ENCODE measurements around the gene ENDOD1.
"Not testable (repeated sequence)": the region's sequence is repeated elsewhere in the genome, so short reads cannot be mapped to it uniquely, and the experiment has no call there.

ENDOD1 gene

DNA sequence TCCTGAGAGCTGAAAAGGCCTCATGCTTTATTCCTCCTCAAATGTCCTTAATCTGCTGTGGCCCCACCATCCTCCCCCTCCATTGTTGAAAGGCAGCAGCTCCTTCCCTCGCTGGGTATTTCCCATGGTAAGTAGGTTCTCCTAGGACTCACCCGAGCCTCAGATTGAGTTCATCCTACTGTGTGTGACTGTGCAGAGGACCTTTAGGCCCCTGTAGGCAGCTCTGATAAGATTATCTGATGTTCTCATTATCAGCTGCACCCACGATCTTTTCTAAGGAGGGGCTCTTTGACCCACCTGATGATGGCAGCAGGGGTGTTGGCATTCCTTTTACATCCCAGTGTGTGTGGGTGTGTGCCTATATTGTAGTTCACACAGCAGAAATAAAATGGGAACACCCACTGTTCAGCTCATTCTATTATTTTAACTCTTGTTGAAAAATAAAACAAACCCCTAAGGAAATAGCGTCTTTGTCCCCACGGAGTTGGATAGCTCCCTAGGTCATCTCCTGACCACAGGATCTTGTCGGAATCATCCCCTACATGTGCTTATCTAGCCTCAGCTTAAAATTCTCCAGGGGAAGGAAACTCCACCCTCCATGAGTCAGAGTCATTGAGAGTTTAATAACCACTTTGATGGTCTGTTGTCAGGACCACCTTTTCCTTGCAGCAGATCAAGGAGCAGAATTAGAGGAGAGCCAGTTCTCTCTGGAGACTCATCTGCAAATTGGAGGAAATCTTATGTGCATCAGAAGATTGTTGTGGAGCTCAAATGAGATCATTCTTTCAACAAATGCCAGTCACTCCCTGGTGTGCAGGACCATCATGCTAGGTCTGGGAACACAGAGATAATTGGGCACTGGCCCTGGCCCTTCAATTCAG is 19.3 kb downstream of the ENDOD1 start:
- ChIA-PET POLR2A (interaction anchor here (2.2 kb wide), 1 partner anchor 19 kb away, joined by 6 read pairs; the partner anchor contains the start of gene ENDOD1), CTCF (interaction anchor here (0.6 to 2.3 kb wide), 4 partner anchors 18 to 596 kb away, joined by 3 to 8 read pairs (median 3); no protein-coding TSS in a partner anchor)
- no peak for DNase-seq (ENCODE audit: low read depth, low spot score)
- H3K4me3 ChIP-seq (ENCODE audit: low read depth, low read length): no peak overlapping the region
- TF ChIP-seq, protein P1, sequence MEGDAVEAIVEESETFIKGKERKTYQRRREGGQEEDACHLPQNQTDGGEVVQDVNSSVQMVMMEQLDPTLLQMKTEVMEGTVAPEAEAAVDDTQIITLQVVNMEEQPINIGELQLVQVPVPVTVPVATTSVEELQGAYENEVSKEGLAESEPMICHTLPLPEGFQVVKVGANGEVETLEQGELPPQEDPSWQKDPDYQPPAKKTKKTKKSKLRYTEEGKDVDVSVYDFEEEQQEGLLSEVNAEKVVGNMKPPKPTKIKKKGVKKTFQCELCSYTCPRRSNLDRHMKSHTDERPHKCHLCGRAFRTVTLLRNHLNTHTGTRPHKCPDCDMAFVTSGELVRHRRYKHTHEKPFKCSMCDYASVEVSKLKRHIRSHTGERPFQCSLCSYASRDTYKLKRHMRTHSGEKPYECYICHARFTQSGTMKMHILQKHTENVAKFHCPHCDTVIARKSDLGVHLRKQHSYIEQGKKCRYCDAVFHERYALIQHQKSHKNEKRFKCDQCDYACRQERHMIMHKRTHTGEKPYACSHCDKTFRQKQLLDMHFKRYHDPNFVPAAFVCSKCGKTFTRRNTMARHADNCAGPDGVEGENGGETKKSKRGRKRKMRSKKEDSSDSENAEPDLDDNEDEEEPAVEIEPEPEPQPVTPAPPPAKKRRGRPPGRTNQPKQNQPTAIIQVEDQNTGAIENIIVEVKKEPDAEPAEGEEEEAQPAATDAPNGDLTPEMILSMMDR (IDR thresholded peaks at IDR 0.05; ENCODE audit: insufficient read depth, low read length, missing control alignments): no peak

DNA sequence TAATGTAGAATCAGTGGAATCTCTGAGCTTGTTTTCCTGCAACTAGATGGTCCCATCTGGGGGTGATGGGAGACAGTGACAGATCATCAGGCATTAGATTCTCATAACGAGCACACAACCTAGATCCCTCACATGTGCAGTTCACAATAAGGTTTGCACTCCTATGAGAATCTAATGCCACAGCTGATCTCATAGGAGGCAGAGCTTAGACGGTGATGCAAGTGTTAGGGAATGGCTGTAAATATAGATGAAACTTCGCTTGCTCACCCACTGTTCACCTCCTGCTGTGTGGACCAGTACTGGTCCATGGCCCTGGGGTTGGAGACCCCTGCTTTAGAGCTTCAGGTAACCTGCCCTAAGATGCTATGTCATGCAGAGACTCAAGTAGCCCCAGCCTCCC is 21.8 kb downstream of the ENDOD1 start:
- DNase-seq (ENCODE audit: low read depth, low spot score); POLR2A ChIA-PET; H3K4me3 ChIP-seq (ENCODE audit: low read depth, low read length): not testable (repeated sequence)
- CTCF ChIA-PET: interaction anchor here (1.1 kb wide), 1 partner anchor 11 kb away, joined by 3 read pairs; no protein-coding TSS in a partner anchor

DNA sequence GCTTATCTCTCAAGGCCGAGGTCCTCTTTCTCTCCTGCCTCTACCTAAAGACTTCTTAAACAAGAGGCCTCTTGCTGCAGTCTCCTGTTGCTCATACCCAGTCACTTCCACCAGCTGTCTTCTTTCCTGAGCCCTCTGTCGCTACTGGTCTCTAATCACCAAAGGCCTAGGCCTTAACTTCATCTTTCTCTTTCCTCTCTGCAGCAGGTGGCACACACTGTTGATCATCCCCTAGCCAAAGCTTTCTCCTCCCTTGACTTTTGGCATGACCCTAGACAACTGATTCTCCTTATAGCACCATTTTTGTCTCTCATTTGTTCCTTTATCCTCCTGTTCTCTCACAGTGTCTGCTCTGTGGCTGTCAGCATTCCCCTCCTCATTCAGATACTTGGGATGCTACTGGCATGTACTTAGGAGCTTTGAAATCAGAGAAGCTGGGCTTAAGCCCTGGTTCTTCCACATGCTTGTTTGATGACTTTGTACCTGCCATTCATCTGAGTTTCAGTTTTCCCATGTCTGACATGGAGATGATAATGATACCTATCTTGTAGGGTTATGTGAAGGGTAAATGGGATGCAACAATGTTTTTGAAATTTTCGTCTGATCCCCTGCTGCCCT is 22.4 kb downstream of the ENDOD1 start:
- CTCF ChIA-PET: interaction anchor here (1.1 to 1.4 kb wide), 2 partner anchors 9 to 11 kb away, joined by 3 to 4 read pairs; no protein-coding TSS in a partner anchor

DNA sequence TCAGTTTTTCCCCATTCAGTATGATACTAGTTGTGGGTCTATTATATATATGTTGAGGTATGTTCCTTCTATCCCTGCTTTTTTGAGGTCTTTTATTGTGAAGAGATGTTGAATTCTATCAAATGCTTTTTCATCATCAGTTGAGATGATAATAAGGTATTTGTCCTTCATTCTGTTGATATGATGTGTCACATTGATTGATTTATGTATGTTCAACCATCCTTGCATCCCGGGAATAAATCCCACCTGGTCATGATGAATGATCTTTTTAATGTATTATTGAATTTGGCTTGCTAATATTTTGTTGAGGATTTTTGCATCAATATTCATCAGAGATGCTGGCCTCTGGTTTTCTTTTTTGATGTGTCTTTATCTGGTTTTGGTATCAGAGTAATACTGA is 26.0 kb downstream of the ENDOD1 start:
- no peak overlapping the region for H3K4me3 ChIP-seq (ENCODE audit: low read depth, low read length)
- POLR2A ChIA-PET: no interaction called here
- TF ChIP-seq, protein P1 (IDR thresholded peaks at IDR 0.05; ENCODE audit: insufficient read depth, low read length, missing control alignments): no peak
- no peak for DNase-seq (ENCODE audit: low read depth, low spot score)
- CTCF ChIA-PET: no interaction called here

More for the DNA sequence above, 22.4 kb downstream of the ENDOD1 start:
- H3K4me3 ChIP-seq (ENCODE audit: low read depth, low read length): no peak overlapping the region
- TF ChIP-seq, protein P1 (IDR thresholded peaks at IDR 0.05; ENCODE audit: insufficient read depth, low read length, missing control alignments): no peak
- DNase-seq (ENCODE audit: low read depth, low spot score): no peak
- POLR2A ChIA-PET: no interaction called here

DNA sequence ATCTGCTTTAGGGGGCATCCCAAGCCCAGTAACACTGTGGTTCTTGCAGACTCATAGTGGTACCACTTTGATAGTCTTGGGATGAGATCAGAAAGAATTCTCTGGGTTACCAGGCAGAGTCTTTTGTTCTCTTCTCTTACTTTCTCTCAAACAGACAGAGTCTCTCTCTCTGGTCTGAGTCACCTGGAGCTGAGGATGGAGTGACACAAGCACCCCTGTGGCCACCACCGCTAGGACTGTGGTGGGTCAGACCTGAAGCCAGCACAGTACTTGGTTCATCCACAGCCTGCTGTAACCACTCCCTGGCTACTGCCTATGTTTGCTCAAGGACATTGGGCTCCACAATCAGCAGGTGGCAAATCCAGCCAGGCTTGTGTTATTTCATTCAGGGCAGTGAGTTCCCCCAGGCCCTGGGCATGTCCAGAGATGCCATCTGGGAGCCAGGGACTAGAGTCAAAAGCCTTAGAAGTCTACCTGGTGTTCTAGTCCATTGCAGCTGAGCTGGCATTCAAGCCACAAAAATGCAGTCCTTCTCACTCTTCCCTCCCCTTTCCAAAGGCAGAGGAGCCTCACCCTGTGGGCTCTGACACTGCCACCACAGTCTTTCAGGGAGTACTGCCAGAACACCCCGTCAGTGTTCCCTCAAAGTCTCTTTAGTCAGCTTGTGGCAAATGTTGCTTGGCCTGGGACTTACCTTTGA is 29.9 kb downstream of the ENDOD1 start:
- POLR2A ChIA-PET: no interaction called here
- no peak overlapping the region for H3K4me3 ChIP-seq (ENCODE audit: low read depth, low read length)
- CTCF ChIA-PET: interaction anchor here (0.8 to 1.3 kb wide), 2 partner anchors 49 to 586 kb away, joined by 3 read pairs; no protein-coding TSS in a partner anchor
- no peak for DNase-seq (ENCODE audit: low read depth, low spot score)
- TF ChIP-seq, protein P1 (IDR thresholded peaks at IDR 0.05; ENCODE audit: insufficient read depth, low read length, missing control alignments): no peak

DNA sequence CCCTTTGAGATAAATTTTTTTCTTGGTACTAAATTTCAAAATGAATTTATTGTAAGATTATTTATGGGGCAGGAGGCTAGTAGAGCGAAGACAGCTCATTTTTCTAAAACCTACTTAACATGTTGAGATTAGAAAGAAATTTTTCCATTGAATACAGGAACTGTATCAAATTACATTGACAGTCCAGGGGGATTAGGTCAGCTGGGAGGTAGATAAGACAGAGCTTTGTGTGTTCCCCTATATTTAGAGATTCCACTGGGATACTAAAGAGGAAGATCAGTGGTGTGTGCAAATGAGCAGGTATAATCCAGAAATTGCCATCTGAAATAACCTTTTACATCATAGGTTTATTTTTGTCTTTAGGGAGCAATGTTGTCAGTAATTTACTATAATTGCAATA is 32.1 kb downstream of the ENDOD1 start:
- POLR2A ChIA-PET: no interaction called here
- H3K4me3 ChIP-seq (ENCODE audit: low read depth, low read length): no peak overlapping the region
- DNase-seq (ENCODE audit: low read depth, low spot score): no peak
- CTCF ChIA-PET: interaction anchor here (1.1 to 1.4 kb wide), 2 partner anchors 9 to 584 kb away, joined by 4 to 7 read pairs; no protein-coding TSS in a partner anchor
- TF ChIP-seq, protein P1 (IDR thresholded peaks at IDR 0.05; ENCODE audit: insufficient read depth, low read length, missing control alignments): no peak

All from AG04449 (cell line).